ENCODE measurements around the gene FAM72D.
"Not testable (repeated sequence)": the region's sequence is repeated elsewhere in the genome, so short reads cannot be mapped to it uniquely, and the experiment has no call there.

Gene FAM72D

GRCh38 chr1:145093517-145094149 is 2.1 kb upstream of the FAM72D start:
- not testable (repeated sequence) for DNase-seq

- not testable (repeated sequence) for DNase-seq
Observed at GRCh38 chr1:145094655-145095211, 1.0 kb upstream of the FAM72D start.

DNA sequence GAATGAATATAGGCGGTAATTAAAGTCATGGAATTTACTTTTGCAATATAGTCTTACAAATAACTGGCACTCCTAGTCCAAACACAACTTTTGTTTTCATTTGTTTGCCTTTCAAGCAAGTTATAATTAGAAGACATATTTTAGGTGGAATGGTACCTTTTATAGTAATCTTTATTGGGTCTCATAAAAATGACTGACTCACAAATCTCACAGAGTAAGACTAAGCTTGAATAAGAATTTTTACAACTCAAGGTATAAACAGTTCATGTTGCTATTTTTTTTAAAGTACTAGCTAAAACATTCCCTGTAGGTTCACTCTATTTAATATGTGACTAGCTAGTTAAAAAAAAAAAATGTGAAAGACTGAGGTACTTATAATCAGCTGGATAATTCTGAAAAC is 6.0 kb downstream of the FAM72D start:
- not testable (repeated sequence) for DNase-seq

DNA sequence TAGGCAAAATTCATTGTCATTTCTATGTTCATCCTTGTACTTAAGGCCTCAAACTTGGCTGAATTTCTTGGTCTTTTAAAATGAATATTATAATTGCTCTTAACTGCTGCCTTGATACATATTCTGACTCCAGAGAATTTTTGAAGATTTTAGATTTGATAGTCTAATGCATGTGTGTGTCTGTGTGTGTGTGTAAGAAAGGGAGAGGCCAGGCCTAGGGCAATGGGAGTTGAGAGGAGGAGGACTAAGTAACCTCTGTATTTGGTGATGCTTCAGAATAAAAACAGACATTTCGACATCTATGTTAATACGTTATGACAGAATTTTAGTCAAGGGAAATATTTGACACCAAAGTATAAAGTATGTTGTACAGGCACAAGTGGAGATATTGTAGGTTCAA is 7.5 kb downstream of the FAM72D start:
- DNase-seq: not testable (repeated sequence)

- not testable (repeated sequence) for DNase-seq
Observed at GRCh38 chr1:145111674-145112073, 15.9 kb downstream of the FAM72D start.

- not testable (repeated sequence) for DNase-seq
Observed at GRCh38 chr1:145112703-145113102, 16.9 kb downstream of the FAM72D start.

GRCh38 chr1:145114560-145115057 is 18.8 kb downstream of the FAM72D start:
- not testable (repeated sequence) for DNase-seq

- not testable (repeated sequence) for DNase-seq
Observed at GRCh38 chr1:145115587-145116493, 20.1 kb downstream of the FAM72D start.

DNA sequence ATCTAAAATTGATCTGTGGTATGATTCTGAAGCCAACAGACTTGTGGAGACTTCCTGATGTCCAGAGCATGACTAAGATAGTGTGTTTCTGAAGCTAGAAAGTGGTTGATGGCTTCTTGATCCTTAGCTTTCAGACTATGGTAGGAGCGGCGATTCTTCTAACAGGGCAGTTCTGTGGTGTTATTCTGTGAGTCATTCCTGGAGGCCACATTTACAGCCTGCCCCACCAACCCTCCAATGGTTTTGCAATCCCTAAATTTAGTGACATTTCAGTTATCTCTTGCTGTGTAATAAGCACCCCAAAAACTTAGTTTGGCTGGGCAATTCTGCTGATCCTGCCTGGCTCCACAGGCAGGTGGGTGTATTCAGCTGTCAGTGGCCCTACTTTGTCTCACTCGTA is 24.1 kb downstream of the FAM72D start:
- not testable (repeated sequence) for DNase-seq

DNA sequence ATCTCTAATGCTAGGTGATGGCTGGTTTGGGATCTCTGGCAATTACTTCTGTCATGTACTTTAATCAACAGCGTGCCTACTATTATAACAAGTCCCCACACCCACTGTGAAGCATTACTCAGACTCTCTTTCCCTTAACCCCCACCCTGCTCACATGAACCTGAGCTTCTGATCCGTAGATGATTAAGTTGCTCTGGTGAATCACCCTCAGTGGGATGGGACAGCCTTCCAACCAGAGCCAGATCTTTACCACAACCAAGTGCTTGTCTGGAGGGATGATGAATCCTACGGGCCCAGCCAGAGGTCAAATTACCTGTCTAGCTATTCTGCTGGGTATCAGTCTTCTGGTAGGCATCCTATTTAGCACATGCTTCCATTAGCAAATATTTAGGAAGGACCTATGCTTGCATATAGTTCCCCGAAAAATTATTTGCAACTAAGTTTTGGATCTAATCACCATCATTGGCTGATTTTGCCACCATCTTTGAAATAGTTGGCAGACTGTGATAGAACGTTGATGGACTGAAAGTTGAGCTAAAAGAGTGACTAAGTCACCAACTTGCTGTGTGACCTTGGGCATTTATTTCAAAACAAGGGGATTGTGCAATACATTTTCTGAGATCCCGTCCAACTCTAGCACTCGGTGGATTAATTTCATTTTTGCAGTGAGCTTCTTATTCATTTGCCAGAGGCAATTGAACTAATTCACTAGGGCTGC is 26.7 kb downstream of the FAM72D start:
- DNase-seq: not testable (repeated sequence)

- not testable (repeated sequence) for DNase-seq
Observed at GRCh38 chr1:145123062-145123395, 27.3 kb downstream of the FAM72D start.

DNA sequence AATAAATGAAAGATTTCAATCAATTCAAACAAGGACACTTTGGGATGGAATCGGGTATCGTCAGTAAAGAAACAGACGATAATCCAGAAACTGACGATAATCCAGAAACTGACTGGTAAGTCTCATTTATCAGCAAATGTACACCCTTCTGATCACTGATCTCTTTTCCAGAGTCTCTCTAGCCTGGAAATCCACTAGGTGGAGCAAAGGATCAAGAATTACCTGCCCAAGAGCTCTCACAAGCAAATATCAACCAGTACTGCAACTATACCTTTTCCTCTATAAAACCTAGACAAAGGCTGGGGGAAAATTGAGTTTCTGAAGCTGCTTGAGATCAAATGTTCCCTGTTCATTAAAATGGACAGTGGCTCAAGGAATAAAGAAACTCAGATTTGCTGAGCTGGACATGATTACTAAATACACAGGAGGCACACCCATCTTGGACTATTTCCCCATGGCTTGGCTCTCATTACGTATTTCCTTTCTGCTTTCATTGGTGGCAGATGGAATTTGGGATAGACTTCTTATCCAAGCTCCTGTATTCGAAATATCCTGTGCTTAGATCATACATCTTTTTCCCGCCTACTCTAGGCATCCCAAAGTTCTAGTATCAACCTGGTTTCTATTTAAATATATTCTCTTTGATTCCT is 28.3 kb downstream of the FAM72D start:
- not testable (repeated sequence) for DNase-seq

DNA sequence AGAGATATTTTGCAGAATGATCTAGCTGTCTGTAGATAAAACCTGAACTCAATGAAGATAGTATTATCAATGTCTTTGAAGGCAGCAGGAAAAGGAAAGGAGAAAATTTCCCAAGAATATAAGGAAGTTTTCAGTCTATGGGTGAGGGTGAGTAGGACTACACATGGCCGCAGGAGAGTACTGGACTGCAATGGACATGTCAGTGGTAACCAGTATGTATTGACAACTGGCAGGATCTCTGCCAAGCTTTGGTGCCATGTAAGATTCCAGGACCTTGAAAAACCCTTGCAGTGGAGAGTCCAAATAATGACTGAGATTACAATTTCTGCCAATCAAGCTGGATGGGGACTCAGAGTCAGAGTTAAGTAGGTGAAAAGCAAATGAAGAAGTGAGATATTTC is 29.3 kb downstream of the FAM72D start:
- not testable (repeated sequence) for DNase-seq

- not testable (repeated sequence) for DNase-seq
Observed at GRCh38 chr1:145127144-145127543, 31.4 kb downstream of the FAM72D start.

GRCh38 chr1:145128697-145129469 is 33.1 kb downstream of the FAM72D start:
- not testable (repeated sequence) for DNase-seq

DNA sequence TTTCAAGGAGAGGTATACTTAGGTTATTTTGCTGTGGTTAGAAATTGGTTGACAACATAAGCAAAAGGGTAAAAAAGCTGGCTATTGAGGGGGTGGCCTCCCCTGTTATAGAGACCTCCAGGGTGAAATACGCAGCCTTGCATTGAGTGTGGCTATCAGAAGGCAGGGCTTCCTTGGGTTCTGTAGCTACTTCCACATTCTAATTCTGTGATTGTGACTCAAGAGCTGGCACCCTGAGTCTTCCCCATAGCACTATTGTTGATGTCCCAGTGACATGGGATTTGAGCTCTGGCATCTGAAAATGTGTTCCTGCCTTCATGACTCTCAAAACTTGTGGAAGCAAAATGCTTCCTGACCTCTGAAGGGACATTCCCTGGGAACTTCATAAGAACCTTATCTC is 38.7 kb downstream of the FAM72D start:
- DNase-seq: not testable (repeated sequence)

DNA sequence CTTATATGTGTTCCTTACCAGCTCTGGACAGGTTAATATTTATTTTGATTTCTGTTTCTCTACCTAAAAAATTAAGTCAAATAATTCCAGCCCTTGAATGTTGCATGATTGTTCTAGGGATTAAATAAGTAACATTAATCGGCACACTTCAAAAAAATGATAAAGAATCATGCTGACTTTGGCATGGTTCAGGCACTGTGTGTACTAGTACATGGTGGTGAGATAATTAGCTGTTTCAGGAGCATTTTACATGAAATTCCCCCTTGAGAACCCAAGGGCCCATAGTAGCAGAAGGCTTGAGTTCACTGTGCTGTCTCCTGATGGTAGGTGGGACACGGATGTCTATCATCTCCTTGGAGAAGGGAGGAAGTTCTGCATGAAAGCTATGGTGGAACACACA is 44.8 kb downstream of the FAM72D start:
- not testable (repeated sequence) for DNase-seq

DNA sequence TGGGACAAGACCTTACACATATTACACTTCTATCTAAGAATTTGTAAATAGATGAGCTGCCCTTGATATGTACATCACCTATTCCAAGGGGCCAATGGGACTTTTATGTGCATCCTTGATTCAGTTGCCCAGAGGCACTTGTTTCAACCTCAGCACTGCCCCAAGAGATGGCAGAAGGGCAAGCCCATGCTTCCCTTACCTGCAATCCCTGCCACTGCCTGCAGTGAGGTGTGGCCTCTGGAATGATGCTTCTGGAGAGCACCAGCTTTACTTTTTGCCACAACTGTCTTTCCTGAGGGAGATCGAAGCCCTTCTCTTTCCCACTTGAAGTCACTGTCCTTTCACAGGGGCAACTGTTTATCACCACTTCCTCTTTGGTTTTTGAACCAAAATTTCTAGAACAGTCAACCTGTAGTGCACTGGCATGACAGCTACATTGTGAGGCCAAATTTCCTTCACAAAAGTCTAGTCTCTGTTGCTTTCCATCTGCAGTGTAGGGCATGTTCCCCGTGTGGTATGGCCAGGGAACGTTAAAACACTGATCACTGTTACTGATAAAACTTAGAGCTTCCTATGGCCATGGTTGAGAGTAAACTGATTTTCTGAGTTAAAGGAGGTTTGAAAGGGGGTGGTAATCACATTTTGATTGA is 48.6 kb downstream of the FAM72D start:
- DNase-seq: not testable (repeated sequence)

- DNase-seq: not testable (repeated sequence)
Observed at GRCh38 chr1:145146308-145146707, 50.5 kb downstream of the FAM72D start.

DNA sequence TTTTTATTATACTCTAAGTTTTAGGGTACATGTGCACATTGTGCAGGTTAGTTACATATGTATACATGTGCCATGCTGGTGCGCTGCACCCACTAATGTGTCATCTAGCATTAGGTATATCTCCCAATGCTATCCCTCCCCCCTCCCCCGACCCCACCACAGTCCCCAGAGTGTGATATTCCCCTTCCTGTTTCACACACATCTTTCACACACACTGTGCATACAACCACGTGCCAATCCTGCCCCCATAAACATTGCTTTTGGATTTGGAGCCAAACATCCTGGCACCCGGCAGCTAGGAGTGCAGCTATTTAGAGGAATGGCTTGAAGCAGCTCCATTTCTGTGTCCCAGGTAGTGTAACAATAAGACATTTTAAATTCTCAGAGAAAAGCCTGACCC is 51.4 kb downstream of the FAM72D start:
- not testable (repeated sequence) for DNase-seq

DNA sequence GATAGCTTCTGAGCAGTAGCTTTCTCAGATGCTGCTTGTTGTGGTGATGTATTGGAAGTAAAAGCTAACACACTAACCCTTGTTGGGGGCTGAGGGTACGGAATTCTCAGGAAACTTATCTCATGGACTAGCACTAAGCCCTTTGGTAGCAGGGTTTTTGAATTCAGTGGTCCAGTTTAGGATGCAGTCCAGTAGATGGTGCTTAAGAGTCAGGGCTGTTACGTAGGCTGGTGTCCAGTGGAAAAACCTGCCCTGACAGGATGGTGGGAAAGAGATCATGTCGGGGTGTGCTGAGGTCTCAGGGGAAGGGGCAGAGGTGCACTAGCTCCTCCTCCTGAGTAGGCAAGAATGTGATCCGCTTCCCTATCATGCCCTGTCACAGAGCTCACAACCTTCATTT is 59.6 kb downstream of the FAM72D start:
- not testable (repeated sequence) for DNase-seq
